Stimulated activated CD8-positive, alpha-beta memory T cell treated with anti-CD3 and anti-CD28 coated beads, Interleukin-7, amount 100 ng/mL, for 1 hour (primary cell): Measurements from ENCODE around the gene ARL15.
"Not testable (repeated sequence)": the region's sequence is repeated elsewhere in the genome, so short reads cannot be mapped to it uniquely, and the experiment has no call there.

Experiments used
- DNase-seq, 2 donors: peaks; one replicate each; pipeline ENCODE4 v3.0.0-alpha.2; 2020; ENCODE audit warnings: low read depth in 2 of 2

The ARL15 gene

DNA sequence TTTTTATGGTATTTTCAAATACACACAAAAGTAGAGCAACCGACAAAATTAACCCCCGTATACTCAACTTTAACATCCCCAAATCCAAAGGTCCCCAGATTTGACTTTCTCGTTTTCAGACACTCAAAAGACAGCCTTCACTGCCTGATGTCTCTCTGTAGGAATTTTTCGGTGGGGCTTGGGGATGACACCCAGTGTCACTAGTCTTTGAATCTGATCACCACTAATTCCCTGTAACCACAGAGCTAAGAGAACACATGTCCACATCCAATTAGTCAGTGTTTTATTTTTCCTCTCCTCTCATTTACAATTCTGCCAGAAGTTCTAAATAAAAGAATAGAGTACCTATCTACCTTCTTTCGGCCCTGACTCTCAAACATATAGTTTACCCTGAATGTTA, 324.6 kb downstream of the ARL15 start:
- no peak for DNase-seq

DNA sequence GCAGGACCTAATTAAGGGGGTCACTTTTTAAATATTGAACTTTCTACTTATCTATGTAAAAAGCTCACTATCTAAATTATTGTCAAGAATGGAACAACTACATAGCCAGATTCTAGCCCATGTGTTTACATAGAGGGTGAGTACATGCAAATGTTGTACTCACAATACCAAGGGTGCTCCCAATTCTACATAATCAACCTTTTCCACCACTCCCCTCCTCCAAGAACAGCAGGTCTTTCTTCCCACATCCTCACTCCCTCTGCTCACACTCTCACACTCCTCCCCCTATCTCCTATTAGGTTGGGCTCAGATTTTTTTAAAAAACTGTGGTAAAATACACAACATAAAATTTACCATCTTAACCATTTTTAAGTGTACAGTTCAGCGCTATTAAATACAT, 325.4 kb downstream of the ARL15 start:
- DNase-seq = no peak

DNA sequence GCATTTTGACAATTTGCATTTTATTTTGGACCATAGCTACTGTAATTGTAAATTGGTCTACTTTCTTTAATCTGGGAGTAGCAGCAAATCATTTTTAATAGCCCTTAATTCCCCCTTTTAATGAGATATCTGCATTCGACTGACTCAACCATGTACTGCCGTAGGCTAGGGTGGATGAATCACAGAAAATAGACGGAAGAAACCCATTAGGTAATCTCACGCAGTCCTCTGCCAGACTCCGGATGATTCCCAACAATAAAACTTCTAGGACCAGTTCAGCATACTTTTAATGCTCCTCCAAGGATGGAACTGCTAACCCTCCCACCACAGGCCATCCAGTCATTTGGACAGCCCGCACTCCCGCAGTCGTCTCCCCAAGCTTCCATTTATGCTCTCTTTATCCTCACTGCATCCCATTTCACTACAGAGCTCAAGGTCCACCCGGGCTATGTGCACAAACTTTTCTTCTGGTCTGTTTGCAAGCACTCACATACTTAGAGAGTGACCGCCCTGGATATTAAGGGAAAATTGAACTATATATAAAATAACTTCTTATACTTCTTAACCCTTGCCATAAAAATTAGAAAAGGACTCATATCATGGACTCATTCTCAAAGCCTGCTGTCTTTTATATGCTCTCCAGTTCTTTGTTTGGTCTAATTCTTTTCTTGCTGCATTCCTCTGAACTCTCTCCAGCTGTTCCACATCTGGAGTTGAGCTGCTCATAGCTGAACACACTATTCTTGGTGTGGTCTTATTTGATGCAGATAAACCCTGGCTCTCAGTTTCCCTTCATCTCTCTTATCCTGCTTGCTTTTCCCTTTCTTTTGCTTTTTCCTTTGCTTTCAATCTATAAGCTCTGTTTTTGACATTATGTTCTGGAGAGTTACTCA, 326.6 kb downstream of the ARL15 start:
- no peak for DNase-seq

DNA sequence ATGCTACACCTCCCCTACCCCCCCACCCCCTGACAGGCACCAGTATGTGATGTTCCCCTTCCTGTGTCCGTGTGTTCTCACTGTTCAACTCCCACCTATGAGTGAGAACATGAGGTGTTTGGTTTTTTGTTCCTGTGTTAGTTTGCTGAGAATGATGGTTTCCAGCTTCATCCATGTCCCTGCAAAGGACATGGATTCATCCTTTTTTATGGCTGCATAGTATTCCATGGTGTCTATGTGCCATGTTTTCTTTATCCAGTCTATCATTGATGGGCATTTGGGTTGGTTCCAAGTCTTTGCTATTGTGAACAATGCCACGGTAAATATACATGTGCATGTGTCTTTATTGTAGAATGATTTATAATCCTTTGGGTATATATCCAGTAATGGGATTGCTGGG, 328.1 kb downstream of the ARL15 start:
- not testable (repeated sequence) for DNase-seq

GRCh38 chr5:53980061-53980460, 330.3 kb downstream of the ARL15 start:
- DNase-seq = no peak

DNA sequence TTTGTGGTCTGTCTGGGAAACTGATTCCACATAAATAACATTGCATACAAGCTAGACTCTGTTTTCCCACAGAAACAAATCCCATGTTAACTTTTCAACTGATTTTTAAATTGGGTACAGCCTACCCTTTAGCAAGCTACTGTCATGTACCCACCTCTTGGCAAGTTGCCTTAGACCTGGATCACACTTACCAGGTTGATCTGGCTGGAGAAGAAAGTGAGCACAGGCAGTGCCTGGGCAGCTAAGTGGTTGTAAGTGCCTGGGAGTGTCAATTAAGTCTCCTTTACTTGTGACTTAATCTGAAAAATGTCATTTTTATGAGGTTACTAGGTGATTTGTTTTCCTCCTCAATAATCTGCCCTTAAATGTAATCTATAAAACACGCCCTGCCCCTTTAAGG, 336.4 kb downstream of the ARL15 start:
- no peak for DNase-seq

DNA sequence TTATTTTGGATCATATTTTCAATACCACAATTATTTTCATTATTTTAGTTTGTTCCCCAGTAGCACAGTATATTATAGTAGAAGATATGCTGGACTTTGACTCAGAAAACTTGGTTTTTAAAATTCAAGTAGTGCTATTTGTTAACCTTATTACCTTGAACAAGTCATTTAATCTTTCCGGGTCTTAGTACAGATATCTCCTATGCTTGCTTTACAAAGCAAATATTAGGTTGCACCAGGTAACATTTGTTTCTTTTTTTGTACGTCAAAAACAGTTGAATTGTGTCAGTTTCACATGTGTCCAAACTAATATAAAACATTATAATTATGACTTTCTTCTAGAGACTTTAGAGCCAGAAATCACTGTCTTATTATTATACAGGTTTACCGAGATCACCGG, 338.1 kb downstream of the ARL15 start:
- no peak for DNase-seq

DNA sequence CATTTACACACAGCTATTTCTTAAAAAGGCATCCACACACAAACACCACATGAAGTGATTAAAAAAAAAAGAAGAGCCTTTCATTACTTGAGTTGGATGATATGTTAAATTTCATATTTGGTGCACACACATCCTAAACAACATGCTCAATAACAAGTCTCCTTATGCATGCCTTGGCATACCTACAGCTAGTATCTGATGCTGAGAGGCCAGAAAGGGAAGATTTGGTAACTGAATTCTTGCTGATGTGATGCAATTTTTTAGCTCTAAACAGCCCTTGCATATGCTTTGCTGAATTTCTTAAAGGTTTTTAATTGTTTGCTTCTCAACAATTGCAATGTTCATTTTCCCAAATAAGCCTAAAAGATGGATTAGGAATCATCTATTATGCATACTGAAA, 338.8 kb downstream of the ARL15 start:
- no peak for DNase-seq

GRCh38 chr5:53971131-53971530, 339.2 kb downstream of the ARL15 start:
- no peak for DNase-seq

GRCh38 chr5:53970475-53970874, 339.9 kb downstream of the ARL15 start:
- no peak for DNase-seq

- DNase-seq = no peak
Measured at GRCh38 chr5:53969176-53969730, 341.1 kb downstream of the ARL15 start.

DNA sequence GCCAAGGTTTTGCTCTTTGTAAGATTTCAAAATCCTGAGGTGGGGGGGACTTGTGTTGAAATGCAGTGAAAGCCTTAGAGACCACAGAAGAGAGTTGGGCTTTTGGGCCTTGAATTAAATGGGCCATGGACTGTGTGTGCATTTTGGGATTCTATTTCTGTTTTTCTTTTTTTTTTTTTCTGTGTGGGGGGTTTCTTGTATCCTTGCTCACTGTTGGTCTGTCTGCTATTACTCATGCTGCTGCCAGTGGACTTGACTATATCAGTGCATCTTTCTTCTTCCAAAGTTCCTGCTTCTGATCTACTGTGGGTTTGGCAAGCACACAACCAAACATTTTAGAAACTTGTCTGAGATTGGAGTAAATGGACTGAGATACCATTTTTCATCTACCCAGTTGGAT, 344.9 kb downstream of the ARL15 start:
- no peak for DNase-seq

DNA sequence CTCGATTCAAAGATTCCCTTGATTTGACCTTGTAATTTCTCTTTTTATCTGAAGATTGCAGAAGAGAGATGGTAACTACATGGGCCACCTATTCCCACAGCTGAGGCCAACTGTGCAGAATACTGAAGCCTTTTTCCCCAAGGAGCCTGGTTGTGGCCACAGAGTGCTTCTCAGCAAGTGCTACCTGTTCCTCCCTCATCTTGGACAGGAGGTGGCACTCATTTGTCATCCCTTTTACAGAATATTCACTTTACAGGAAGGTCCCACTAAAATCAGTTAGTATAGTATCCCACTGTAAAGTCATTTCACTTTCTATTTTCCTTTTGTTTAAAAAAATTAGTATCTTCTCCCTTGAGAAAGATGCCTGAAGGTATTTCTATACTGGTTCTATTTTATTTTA, 346.4 kb downstream of the ARL15 start:
- no peak for DNase-seq

DNA sequence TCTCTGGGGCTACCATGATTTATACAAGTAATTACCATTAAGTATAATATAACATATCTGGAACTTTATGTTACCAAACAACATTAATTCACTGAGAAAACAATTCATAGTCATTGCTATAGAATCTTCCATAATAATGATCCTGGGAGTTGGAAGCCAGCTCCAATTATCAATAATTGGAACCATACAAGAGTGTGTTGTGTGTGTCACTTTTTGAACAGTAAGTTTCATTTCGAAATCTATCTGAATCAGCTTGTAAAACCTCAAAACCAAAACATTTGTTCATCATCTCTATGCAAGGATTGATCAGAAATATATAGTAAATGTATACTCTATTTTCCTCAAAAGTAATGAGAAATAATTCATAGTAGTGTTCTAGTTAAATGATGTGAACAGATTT, 348.1 kb downstream of the ARL15 start:
- DNase-seq = no peak

DNA sequence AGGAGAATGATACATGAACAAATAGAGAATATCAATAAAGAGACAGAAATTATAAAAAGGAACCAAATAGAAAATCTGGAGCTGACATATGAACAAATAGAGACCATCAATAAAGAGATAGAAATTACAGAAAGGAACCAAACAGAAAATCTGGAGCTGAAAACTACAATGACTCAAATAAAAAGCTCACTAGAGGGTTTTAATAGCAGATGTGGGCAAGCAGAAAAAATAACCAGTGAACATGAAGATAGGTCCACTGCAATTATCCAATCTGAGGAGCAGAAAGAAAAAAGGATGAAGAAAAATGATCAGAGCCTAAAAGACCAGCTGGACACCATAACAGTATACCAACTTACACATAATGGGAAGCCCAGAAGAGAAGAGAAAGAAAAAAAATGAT, 353.7 kb downstream of the ARL15 start:
- DNase-seq = no peak

DNA sequence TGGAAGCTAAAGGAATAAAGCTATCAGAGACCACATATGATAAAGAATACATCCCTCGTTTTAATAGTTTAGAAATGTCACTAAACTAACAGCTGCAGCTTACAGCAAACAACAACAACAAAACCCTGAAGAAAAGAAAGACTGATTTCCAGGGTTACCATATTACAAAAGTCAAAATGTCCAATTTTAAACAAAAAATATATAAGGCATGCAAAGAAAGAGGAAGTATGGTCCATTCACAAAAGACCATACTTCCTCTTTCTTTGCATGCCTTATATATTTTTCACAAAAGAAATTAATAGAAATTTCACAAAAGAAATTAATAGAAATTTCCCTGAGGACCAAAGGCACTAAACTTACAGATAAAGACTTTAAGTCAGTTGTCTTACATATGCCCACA, 354.2 kb downstream of the ARL15 start:
- no peak for DNase-seq

GRCh38 chr5:53950621-53951020, 359.8 kb downstream of the ARL15 start:
- DNase-seq = no peak

GRCh38 chr5:53948598-53948997, 361.8 kb downstream of the ARL15 start:
- no peak for DNase-seq

DNA sequence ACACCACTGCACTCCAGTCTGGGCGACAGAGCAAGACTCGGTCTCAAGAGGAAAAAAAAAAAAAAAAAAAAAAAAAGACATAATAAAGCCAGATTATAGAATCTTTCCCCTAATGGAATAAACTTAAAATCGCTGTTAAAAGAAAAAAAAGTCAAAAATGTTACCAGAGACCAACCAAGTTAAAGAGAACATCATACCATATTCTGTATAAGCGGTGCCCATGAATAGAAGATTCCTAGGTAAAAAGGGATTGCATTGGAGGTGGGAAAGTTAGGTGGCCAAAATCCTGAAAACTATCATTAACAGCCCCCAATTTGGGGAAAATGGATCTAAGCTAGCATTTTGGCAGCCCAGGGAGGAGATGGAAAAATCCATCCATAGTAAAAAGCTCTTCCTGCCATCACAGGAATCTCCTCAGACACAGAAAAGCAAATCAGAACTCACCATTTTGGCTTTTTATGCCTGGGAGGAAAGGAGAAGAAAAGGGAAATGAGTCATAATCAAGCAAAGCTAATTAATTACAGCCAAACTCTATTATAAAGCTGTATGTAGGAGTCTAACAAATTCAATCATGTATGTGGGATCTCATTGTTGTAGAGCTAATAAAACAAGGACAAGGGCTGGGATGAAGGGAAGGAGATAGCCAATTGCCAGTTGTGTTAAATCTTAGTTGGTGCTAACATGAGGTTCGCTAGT, 363.8 kb downstream of the ARL15 start:
- no peak for DNase-seq

GRCh38 chr5:53944981-53945380, 365.4 kb downstream of the ARL15 start:
- no peak for DNase-seq

DNA sequence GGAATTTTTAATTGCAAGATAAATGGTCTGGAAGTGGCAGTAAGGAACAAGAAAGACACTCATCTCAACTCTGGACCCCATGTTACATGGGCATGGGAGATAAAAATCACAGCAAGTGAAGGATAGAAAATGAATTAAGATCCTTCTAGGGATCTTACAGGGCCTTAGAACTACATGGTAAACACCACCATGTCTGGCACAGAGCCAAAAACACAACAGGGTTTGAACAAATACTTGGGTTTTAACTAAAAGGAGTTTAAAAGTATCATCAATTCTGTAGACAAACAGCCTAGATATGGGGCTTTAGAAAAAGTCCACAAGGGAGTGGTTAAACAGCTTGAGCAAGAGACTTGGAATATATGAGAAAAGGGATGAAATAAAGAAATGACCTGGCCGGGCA, 366.4 kb downstream of the ARL15 start:
- DNase-seq = no peak

DNA sequence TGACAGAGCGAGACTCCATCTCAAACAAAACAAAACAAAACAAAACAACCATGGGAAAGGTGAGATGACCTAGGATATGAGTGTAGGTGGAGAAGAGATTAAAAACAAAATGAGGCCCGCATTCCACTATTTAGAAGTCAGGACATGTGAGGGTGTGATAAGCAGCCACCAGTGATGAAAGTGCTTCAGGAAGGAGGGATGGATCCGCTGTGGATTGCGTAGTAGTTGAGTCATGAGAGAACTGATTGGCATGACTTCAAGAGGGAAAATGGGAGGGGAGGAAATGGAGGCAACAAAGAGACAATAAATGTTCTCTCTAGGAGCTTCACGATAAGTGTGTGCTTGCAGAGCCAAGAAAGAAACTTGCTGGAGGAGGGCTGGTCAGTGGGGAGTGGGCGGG, 367.6 kb downstream of the ARL15 start:
- DNase-seq = no peak

DNA sequence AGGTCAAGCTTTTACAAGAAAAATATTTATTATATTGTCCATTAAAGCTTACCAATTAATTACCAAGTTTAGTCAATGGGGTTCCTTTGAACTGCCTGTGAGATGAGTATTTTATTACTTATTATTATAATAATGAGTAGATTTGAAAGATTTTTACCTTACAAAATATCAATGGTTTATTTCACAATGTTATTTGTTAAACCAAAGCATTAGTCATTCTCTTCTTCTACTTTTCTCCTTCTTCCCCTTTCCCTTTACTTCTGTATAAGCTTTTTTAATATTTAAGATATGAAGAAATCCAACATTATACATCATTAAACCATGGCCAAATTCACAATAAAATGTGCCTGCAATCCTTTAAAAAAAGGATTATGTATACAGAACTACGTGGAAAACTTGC, 369.5 kb downstream of the ARL15 start:
- DNase-seq = no peak
